HCT116 (cell line): ENCODE measurements around the gene MMD2. TPM values are rescaled to one million over a fixed set of nuclear protein-coding genes. Genes with fewer than 3 reads are reported as not detected.

Experiments used
- ATAC-seq: fragments of 200-7000 bp; cut with Tn5 transposase; 2 replicates; pipeline ENCODE4 v1.9.1; 2020; ENCODE audit warnings: mild to moderate bottlenecking, moderate library complexity
- BruUV-seq: library from RNA; stranded (reverse); fragments of 400-500 nt; replicated peaks from 2 replicates; lab custom pipeline; 2021; lab: Mats Ljungman, UMichigan
- CTCF ChIA-PET: fragments of 300-600 bp; sonication (Branson Sonifier 250); formaldehyde crosslinking; loops from one replicate; lab custom pipeline; 2021; ENCODE audit warnings: antibody characterized with exemption; lab: Charles Lee
- POLR2A ChIA-PET: fragments of 300-600, 350-600 bp; sonication (Branson Sonifier 250); formaldehyde crosslinking; loops from one replicate; lab custom pipeline; 2021; ENCODE audit warnings: antibody characterized with exemption; lab: Charles Lee
- RAD21 ChIA-PET, 2 experiments: fragments of 300-600 bp; sonication (Branson Sonifier 250); formaldehyde crosslinking; loops; one replicate each; lab custom pipeline; 2023; ENCODE audit warnings: low total read pairs in 2 of 2; ENCODE audit not compliant: uncharacterized antibody in 2 of 2, unreplicated experiment in 2 of 2, low non-redundant PET in 1 of 2; lab: Charles Lee
- DNase-seq: peaks from one replicate; pipeline ENCODE4 v3.0.0-alpha.2; 2010; ENCODE audit warnings: low read depth, low spot score
- H2AFZ ChIP-seq: fragments of 200-600 bp; shearing (Covaris generic), sonication (generic); 2 replicates; pipeline ENCODE4 v1.6.1; 2017; ENCODE audit warnings: low read depth, mixed run types, mixed read lengths, antibody characterized with exemption, low read length; ENCODE audit not compliant: poor library complexity, severe bottlenecking
- H3K27ac ChIP-seq: 2 replicates; pipeline ENCODE4 v1.5.1; 2012; ENCODE audit warnings: low read depth, low read length
- H3K27me3 ChIP-seq: fragments of 200-600 bp; sonication (generic); 2 replicates; pipeline ENCODE4 v1.6.1; 2016; ENCODE audit warnings: mixed run types, low read length, mixed read lengths; ENCODE audit not compliant: insufficient read depth
- H3K36me3 ChIP-seq, 2 experiments: fragments of 200-500 bp in 1 of 2; fragments of 200-600 bp in 1 of 2; sonication (Bioruptor generic) in 1 of 2; sonication (generic) in 1 of 2; 2 replicates each; pipeline versions ENCODE4 v1.5.1 to v1.6.1; 2014 to 2016; ENCODE audit warnings: low read length in 2 of 2, inconsistent platforms in 1 of 2, mixed read lengths in 1 of 2, mixed run types in 1 of 2; ENCODE audit not compliant: insufficient read depth in 2 of 2, control insufficient read depth in 1 of 2
- H3K4me1 ChIP-seq, 2 experiments: fragments of 200-600 bp in 1 of 2; sonication (generic) in 1 of 2; 2 replicates each; pipeline versions ENCODE4 v1.5.1 to v1.6.1; 2012 to 2017; ENCODE audit warnings: low read length in 2 of 2, inconsistent platforms in 1 of 2, mild to moderate bottlenecking in 1 of 2, mixed read lengths in 1 of 2, mixed run types in 1 of 2, moderate library complexity in 1 of 2; ENCODE audit not compliant: insufficient read depth in 2 of 2, control insufficient read depth in 1 of 2
- H3K4me2 ChIP-seq: fragments of 200-600 bp; sonication (generic); 2 replicates; pipeline ENCODE4 v1.6.1; 2017; ENCODE audit warnings: mixed run types, low read length, mixed read lengths
- H3K4me3 ChIP-seq, 2 experiments: fragments of 200-600 bp in 1 of 2; sonication (generic) in 1 of 2; replicated peaks in 1 of 2; 2 replicates each; pipeline ENCODE4 v1.5.1; 2011 to 2016; ENCODE audit warnings: low read length in 2 of 2, control low read depth in 1 of 2, low read depth in 1 of 2, mild to moderate bottlenecking in 1 of 2, mixed read lengths in 1 of 2, mixed run types in 1 of 2
- H3K79me2 ChIP-seq: fragments of 200-600 bp; sonication (generic); 2 replicates; pipeline ENCODE4 v1.6.1; 2017; ENCODE audit warnings: mild to moderate bottlenecking, mixed run types, low read length, moderate library complexity, mixed read lengths; ENCODE audit not compliant: insufficient read depth
- H3K9ac ChIP-seq: fragments of 200-600 bp; sonication (generic); 2 replicates; pipeline ENCODE4 v1.6.1; 2016; ENCODE audit warnings: low read length, mixed read lengths
- H3K9me2 ChIP-seq: fragments of 200-600 bp; sonication (generic), shearing (Covaris generic); 2 replicates; pipeline ENCODE4 v1.6.1; 2017; ENCODE audit warnings: mixed run types, mild to moderate bottlenecking, moderate library complexity; ENCODE audit not compliant: insufficient read depth
- H3K9me3 ChIP-seq, 2 experiments: fragments of 200-500 bp in 1 of 2; fragments of 200-600 bp in 1 of 2; sonication (Bioruptor generic) in 1 of 2; sonication (generic) in 1 of 2; 2 replicates each; pipeline ENCODE4 v1.6.1; 2014 to 2017; ENCODE audit warnings: low read length in 2 of 2, mixed read lengths in 2 of 2, inconsistent platforms in 1 of 2, low read depth in 1 of 2, mild to moderate bottlenecking in 1 of 2, mixed run types in 1 of 2, moderate library complexity in 1 of 2; ENCODE audit not compliant: control insufficient read depth in 1 of 2, insufficient read depth in 1 of 2
- H4K20me1 ChIP-seq: fragments of 200-600 bp; sonication (generic), shearing (Covaris generic); 2 replicates; pipeline ENCODE4 v1.6.1; 2017; ENCODE audit warnings: mixed run types, mild to moderate bottlenecking, moderate library complexity; ENCODE audit not compliant: insufficient read depth
- ATF3 ChIP-seq: IDR thresholded peaks from 2 replicates; pipeline ENCODE4 v1.6.1; 2012
- CBX3 ChIP-seq: IDR thresholded peaks from 2 replicates; pipeline ENCODE4 v1.6.1; 2012; ENCODE audit warnings: low read depth
- EGR1 ChIP-seq: IDR thresholded peaks from 2 replicates; pipeline ENCODE4 v1.6.1; 2012; ENCODE audit warnings: low read depth
- ELF1 ChIP-seq: IDR thresholded peaks from 2 replicates; pipeline ENCODE4 v1.6.1; 2012; ENCODE audit warnings: low read depth, borderline replicate concordance
- FOSL1 ChIP-seq: IDR thresholded peaks from 2 replicates; pipeline ENCODE4 v1.6.1; 2012; ENCODE audit warnings: low read depth
- JUND ChIP-seq: IDR thresholded peaks from 2 replicates; pipeline ENCODE4 v1.6.1; 2012
- MAX ChIP-seq: IDR thresholded peaks from 2 replicates; pipeline ENCODE4 v1.6.1; 2012
- POLR2A ChIP-seq: IDR thresholded peaks from 2 replicates; pipeline ENCODE4 v1.7.0; 2011; ENCODE audit warnings: borderline replicate concordance; ENCODE audit not compliant: insufficient read depth, insufficient read length; ENCODE audit errors: extremely low read depth
- REST ChIP-seq: IDR thresholded peaks from 2 replicates; pipeline ENCODE4 v1.6.1; 2012; ENCODE audit warnings: low read depth
- SIN3A ChIP-seq: IDR thresholded peaks from 2 replicates; pipeline ENCODE4 v1.6.1; 2012; ENCODE audit warnings: low read depth
- SRF ChIP-seq: IDR thresholded peaks from 2 replicates; pipeline ENCODE4 v1.6.1; 2012; ENCODE audit warnings: low read depth
- TCF7L2 ChIP-seq: IDR thresholded peaks from 2 replicates; pipeline ENCODE4 v1.7.0; 2011; ENCODE audit warnings: borderline replicate concordance, inconsistent platforms; ENCODE audit not compliant: insufficient read depth, insufficient read length; ENCODE audit errors: extremely low read depth
- YY1 ChIP-seq: IDR thresholded peaks from 2 replicates; pipeline ENCODE4 v1.6.1; 2011; ENCODE audit warnings: low read length, low read depth, moderate library complexity, mild to moderate bottlenecking; ENCODE audit not compliant: insufficient replicate concordance; ENCODE audit errors: extremely low read depth
- ZBTB33 ChIP-seq: IDR thresholded peaks from 2 replicates; pipeline ENCODE4 v1.6.1; 2011; ENCODE audit warnings: mild to moderate bottlenecking, low read length, moderate library complexity; ENCODE audit not compliant: insufficient replicate concordance; ENCODE audit errors: extremely low read depth
- ZFX ChIP-seq: fragments of 450-650 bp; IDR thresholded peaks from 2 replicates; pipeline ENCODE4 v1.6.1; 2017
- intact Hi-C: fragments of 100-400 bp; cut with micrococcal nuclease; formaldehyde crosslinking; loops from 2 replicates; pipeline ENCODE4 v1.10.0; 2022
- total RNA-seq: library from RNA; stranded (reverse); gene quantifications from one replicate; pipeline ENCODE4 v1.2.1, GENCODE V29; 2021; ENCODE audit not compliant: unreplicated experiment

MMD2 gene
- total RNA-seq, 1 experiment from 2014 or later, result not detected

- no peak for ATAC-seq
- no TSS peak for BruUV-seq
- intact Hi-C loops, result no loop called here
- Histone ChIP-seq H3K9me2 (no peaks in the 10 kb centered on the region), H3K9ac (no peak overlapping the region), H3K4me2 (no peak overlapping the region), H4K20me1 (no peaks in the 10 kb centered on the region), H3K27ac (no peak overlapping the region), H3K4me3 (no peak overlapping the region), H3K9me3 (no peaks in the 10 kb centered on the region)
- no peak for TF ChIP-seq ATF3
- TF ChIP-seq MAX, result no peak
- no peak for TF ChIP-seq SIN3A
- no peak for TF ChIP-seq JUND
- no peak for TF ChIP-seq SRF
- TF ChIP-seq ZBTB33, result no peak
- no peak for TF ChIP-seq EGR1
- TF ChIP-seq FOSL1, result no peak
- TF ChIP-seq CBX3, result no peak
- TF ChIP-seq REST, result no peak
- TF ChIP-seq ZFX, result no peak
- TF ChIP-seq TCF7L2, result no peak
- TF ChIP-seq POLR2A, result no peak
- no peak for TF ChIP-seq ELF1
- TF ChIP-seq YY1, result no peak
- TF ChIP-seq, all 23 proteins: peak for 0
- CTCF ChIA-PET, result no interaction called here
- Histone ChIP-seq H3K36me3 (no peaks in the 10 kb centered on the region), H3K79me2 (no peaks in the 10 kb centered on the region), H3K4me1 (no peaks in the 10 kb centered on the region), H3K27me3 (no peaks in the 10 kb centered on the region), H2AFZ (no peak overlapping the region)
- DNase-seq, result no peak
- RAD21 ChIA-PET, result no interaction called here
- POLR2A ChIA-PET, result no interaction called here
Observed at GRCh38 chr7:4959306-4959705, 319 bp upstream of the MMD2 start.
